Endothelial cell of umbilical vein (primary cell): ENCODE results near the gene LONP2. TPM values are rescaled to one million over a fixed set of nuclear protein-coding genes. Genes with fewer than 3 reads are reported as not detected.

Source experiments
- BruUV-seq: library from RNA; stranded (reverse); fragments of 400-500 nt; replicated peaks from 2 replicates; lab custom pipeline; 2021; lab: Mats Ljungman, UMichigan
- CTCF ChIA-PET: fragments of 300-600, 350-600 bp; sonication (Branson Sonifier 250); formaldehyde crosslinking; loops from one replicate; lab custom pipeline; 2021; ENCODE audit warnings: antibody characterized with exemption, inconsistent platforms; lab: Charles Lee
- POLR2A ChIA-PET: fragments of 300-600, 350-600 bp; sonication (Branson Sonifier 250); formaldehyde crosslinking; loops from one replicate; lab custom pipeline; 2021; ENCODE audit warnings: antibody characterized with exemption, inconsistent platforms; lab: Charles Lee
- DNase-seq: peaks from one replicate; pipeline ENCODE4 v3.0.0-alpha.2; 2011; ENCODE audit warnings: low read depth, low spot score
- FAIRE-seq: peaks from 2 replicates; lab custom pipeline; 2011; peaks lifted over from hg19 to GRCh38; lab: Jason Lieb, UNC
- H2AFZ ChIP-seq: 2 replicates; pipeline ENCODE4 v1.6.0; 2012; ENCODE audit warnings: low read depth, low read length, control low read depth, inconsistent platforms
- H3K27ac ChIP-seq: 2 replicates; pipeline ENCODE4 v1.5.1; 2011; ENCODE audit warnings: low read depth, mild to moderate bottlenecking, control low read depth, low read length, moderate library complexity; ENCODE audit not compliant: insufficient read depth
- H3K27me3 ChIP-seq, 2 experiments: 2 replicates each; pipeline versions ENCODE4 v1.6.0 to v1.6.1; 2011; ENCODE audit warnings: low read length in 2 of 2, mixed read lengths in 1 of 2; ENCODE audit not compliant: control insufficient read depth in 2 of 2, insufficient read depth in 2 of 2
- H3K36me3 ChIP-seq, 2 experiments: 2 replicates in 1 of 2; 3 replicates in 1 of 2; pipeline ENCODE4 v1.5.1; 2011; ENCODE audit warnings: low read length in 2 of 2, mild to moderate bottlenecking in 1 of 2, moderate library complexity in 1 of 2; ENCODE audit not compliant: control insufficient read depth in 2 of 2, insufficient read depth in 2 of 2; ENCODE audit errors: extremely low read depth in 1 of 2
- H3K4me1 ChIP-seq: 3 replicates; pipeline ENCODE4 v1.5.1; 2011; ENCODE audit warnings: mild to moderate bottlenecking, low read length; ENCODE audit not compliant: control insufficient read depth, insufficient read depth; ENCODE audit errors: extremely low read depth
- H3K4me2 ChIP-seq: 2 replicates; pipeline ENCODE4 v1.6.1; 2011; ENCODE audit warnings: low read length, control low read depth, mixed read lengths; ENCODE audit not compliant: insufficient read depth
- H3K4me3 ChIP-seq, 3 experiments: fragments of 200-600 bp in 1 of 3; sonication (generic), shearing (Covaris generic) in 1 of 3; replicated peaks in 1 of 3; 2 replicates each; pipeline ENCODE4 v1.5.1; 2011 to 2016; ENCODE audit warnings: control low read depth in 3 of 3, low read length in 3 of 3, mild to moderate bottlenecking in 2 of 3, inconsistent platforms in 1 of 3, low read depth in 1 of 3, moderate library complexity in 1 of 3; ENCODE audit not compliant: insufficient read depth in 1 of 3
- H3K79me2 ChIP-seq: 2 replicates; pipeline ENCODE4 v1.6.0; 2012; ENCODE audit warnings: low read length, inconsistent platforms; ENCODE audit not compliant: control insufficient read depth, insufficient read depth
- H3K9ac ChIP-seq: replicated peaks from 2 replicates; pipeline ENCODE3; 2011; ENCODE audit warnings: low read length, control low read depth; ENCODE audit not compliant: insufficient read depth; ENCODE audit errors: extremely low read depth
- H3K9me1 ChIP-seq: replicated peaks from 3 replicates; pipeline ENCODE4 v1.6.0; 2011; ENCODE audit warnings: mild to moderate bottlenecking, low read length; ENCODE audit not compliant: control insufficient read depth, insufficient read depth; ENCODE audit errors: extremely low read depth
- H3K9me3 ChIP-seq: replicated peaks from 2 replicates; pipeline ENCODE4 v1.5.1; 2012; ENCODE audit warnings: low read length, inconsistent platforms; ENCODE audit not compliant: control insufficient read depth, insufficient read depth
- H4K20me1 ChIP-seq: replicated peaks from 2 replicates; pipeline ENCODE3; 2011; ENCODE audit warnings: mild to moderate bottlenecking, low read length; ENCODE audit not compliant: control insufficient read depth, insufficient read depth; ENCODE audit errors: extremely low read depth
- CTCF ChIP-seq, 2 donors: IDR thresholded peaks; 1 replicate in 1 of 2; 2 replicates in 1 of 2; pipeline ENCODE4 v1.5.1; 2011; ENCODE audit warnings: low read length in 2 of 2, mild to moderate bottlenecking in 2 of 2, moderate library complexity in 2 of 2, control low read depth in 1 of 2, inconsistent platforms in 1 of 2, low read depth in 1 of 2; ENCODE audit not compliant: insufficient read depth in 1 of 2; ENCODE audit errors: extremely low read depth in 1 of 2
- EZH2 ChIP-seq: IDR thresholded peaks from 2 replicates; pipeline ENCODE4 v1.6.1; 2012; ENCODE audit warnings: borderline replicate concordance, low read depth, mild to moderate bottlenecking, moderate library complexity, low read length, inconsistent platforms; ENCODE audit not compliant: severe bottlenecking
- FOS ChIP-seq: IDR thresholded peaks from 2 replicates; pipeline ENCODE4 v1.6.1; 2011; ENCODE audit warnings: mild to moderate bottlenecking, low read length, moderate library complexity, borderline replicate concordance; ENCODE audit not compliant: insufficient read depth
- GATA2 ChIP-seq: IDR thresholded peaks from 2 replicates; pipeline ENCODE4 v1.7.0; 2011; ENCODE audit warnings: low read depth, mild to moderate bottlenecking, moderate library complexity, mixed read lengths, low read length; ENCODE audit not compliant: insufficient read length, insufficient read depth
- JUN ChIP-seq: IDR thresholded peaks from 2 replicates; pipeline ENCODE4 v1.6.1; 2011; ENCODE audit warnings: borderline replicate concordance, low read depth; ENCODE audit not compliant: insufficient read length, insufficient read depth
- MAX ChIP-seq: IDR thresholded peaks from 2 replicates; pipeline ENCODE4 v1.6.1; 2011; ENCODE audit not compliant: insufficient read depth, insufficient read length
- MYC ChIP-seq: IDR thresholded peaks from one replicate; pipeline ENCODE4 v1.6.1; 2011; ENCODE audit warnings: mild to moderate bottlenecking, low read depth, low read length
- POLR2A ChIP-seq: IDR thresholded peaks from 2 replicates; pipeline ENCODE4 v1.6.1; 2012; ENCODE audit warnings: low read depth, mild to moderate bottlenecking, control low read depth, low read length
- POLR2AphosphoS5 ChIP-seq: IDR thresholded peaks from 2 replicates; pipeline ENCODE4 v1.6.1; 2012; ENCODE audit warnings: low read depth, mild to moderate bottlenecking, control low read depth, low read length, moderate library complexity; ENCODE audit not compliant: insufficient read depth
- dilution Hi-C: fragments of 300-500 bp; cut with MboI; formaldehyde crosslinking; loops from one replicate; pipeline ENCODE4 v1.15.0; 2019; ENCODE audit warnings: low sequenced_read_pairs; ENCODE audit not compliant: extremely low pct_ligation_motif_present
- intact Hi-C: fragments of 100-400 bp; cut with micrococcal nuclease; formaldehyde crosslinking; loops from one replicate; pipeline ENCODE4 v1.10.0; 2022
- polyA plus RNA-seq, 4 experiments: library from polyadenylated mRNA; depleted of rRNA in 3 of 4; stranded (reverse) in 3 of 4; unstranded in 1 of 4; fragments of >200 nt; gene quantifications; 2 replicates each; pipeline versions ENCODE4 v1.2.1 to v1.2.3, GENCODE V29; 2011 to 2012; ENCODE audit warnings: missing spikeins in 1 of 4
- total RNA-seq: library from RNA; stranded (reverse); gene quantifications from 2 replicates; pipeline ENCODE4 v1.2.3, GENCODE V29; 2021

LONP2 gene
- total and polyA plus RNA-seq, 2 donors (not counting 3 experiments of a cell fraction or from before 2014, with no cell fraction given): 13.5 to 38.4 TPM

DNA sequence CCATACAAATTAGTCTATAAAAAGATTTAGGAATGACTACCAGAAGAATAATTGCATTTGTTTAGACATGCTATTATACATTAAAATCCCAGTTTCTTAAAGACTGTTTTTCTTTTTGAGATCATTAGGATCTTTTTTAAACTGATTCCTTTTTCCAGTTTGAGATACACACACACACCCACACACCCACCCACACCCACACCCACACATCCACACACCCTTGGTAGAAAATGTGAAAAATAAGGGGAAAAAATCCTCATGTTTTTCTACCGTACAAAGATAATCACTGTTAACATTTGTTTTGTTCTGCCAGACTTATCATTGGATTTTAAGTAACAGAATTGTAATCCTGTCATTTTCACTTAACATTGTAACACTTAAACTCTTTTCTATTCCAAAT lies 30.4 kb downstream of the LONP2 start:
- no TSS peak for BruUV-seq
- dilution Hi-C loops: no loop called here
- no peaks in the 10 kb centered on the region for H3K9me3 ChIP-seq

More for the DNA sequence above, 30.4 kb downstream of the LONP2 start:
- Histone ChIP-seq H3K27me3 (no peaks in the 10 kb centered on the region), H2AFZ (no peak overlapping the region), H3K79me2 (peaks cover 5% of the 10 kb centered on the region), H4K20me1 (no peaks in the 10 kb centered on the region), H3K36me3 (peaks cover 0 to 10% of the 10 kb centered on the region in 2 experiments), H3K9me1 (no peaks in the 10 kb centered on the region), H3K4me2 (no peak overlapping the region), H3K4me3 (no peak overlapping the region), H3K9ac (no peak overlapping the region), H3K4me1 (peaks cover 35% of the 10 kb centered on the region), H3K27ac (no peak overlapping the region)
- POLR2A ChIA-PET: no interaction called here
- TF ChIP-seq MYC (no peak), GATA2 (no peak), POLR2AphosphoS5 (no peak), EZH2 (no peak), CTCF (IDR thresholded peaks at IDR 0.05; ENCODE audit: extremely low read depth in 1 of 2, insufficient read depth in 1 of 2, low read depth in 1 of 2, low read length in 2 of 2) (no peak), MAX (no peak), POLR2A (no peak), JUN (no peak), FOS (no peak)
- no peak for DNase-seq
- FAIRE-seq: no peak
- CTCF ChIA-PET: interaction anchor here (0.8 kb wide), 1 partner anchor 11 kb away, joined by 3 read pairs; no protein-coding TSS in a partner anchor
- intact Hi-C loops: no loop called here
